Left ventricle myocardium superior (tissue), 1 donor: ENCODE measurements around the gene TREML4. TPM values are rescaled to one million over a fixed set of nuclear protein-coding genes. Genes with fewer than 3 reads are reported as not detected.

Experiments
- ATAC-seq: fragments of 200-7000 bp; cut with Tn5 transposase; one replicate; pipeline ENCODE4 v1.9.1; 2020; ENCODE audit warnings: mild to moderate bottlenecking, moderate library complexity
- DNase-seq: peaks from one replicate; pipeline ENCODE4 v3.0.0-alpha.2; 2020
- intact Hi-C: fragments of 100-400 bp; cut with micrococcal nuclease; formaldehyde crosslinking; loops from one replicate; pipeline ENCODE4 v1.11.0; 2022
- total RNA-seq: library from RNA; stranded (reverse); fragmentation: NEBNext Ultra II Directional; extraction: Animal tissue kit (Norgen Biotek cat#: 25700); gene quantifications from one replicate; pipeline ENCODE4 v1.2.1, GENCODE V29; 2021
- donor health status: DM: no; HTN: yes; CAD: no; lungs with severe emphysema.

The TREML4 gene
- total RNA-seq, 1 donor from 2014 or later = not detected

- DNase-seq (no peak), ATAC-seq (peak; percentile 12)
- intact Hi-C loops = no loop called here
These were observed 27.0 kb upstream of the TREML4 start, which contains the start of gene TREML2 for GRCh38 chr6:41200901-41201763. Gene TREML2 (minus strand): TSS chr6:41201149. CDS start chr6:41201008, 141 bp downstream.

GRCh38 chr6:41201764-41202173 is 26.4 kb upstream of the TREML4 start:
- no peak for ATAC-seq
- no peak for DNase-seq
- intact Hi-C loops = no loop called here

- DNase-seq (no peak), ATAC-seq (no peak)
- intact Hi-C loops = no loop called here
These were observed 24.0 kb upstream of the TREML4 start for GRCh38 chr6:41204156-41204555.

- intact Hi-C loops = no loop called here
- ATAC-seq = no peak
- no peak for DNase-seq
These were observed 19.6 kb upstream of the TREML4 start for GRCh38 chr6:41208439-41209106.

- no peak for DNase-seq
- intact Hi-C loops = no loop called here
- ATAC-seq = no peak
These were observed 18.4 kb upstream of the TREML4 start for GRCh38 chr6:41209547-41210320.

- ATAC-seq = no peak
- intact Hi-C loops = no loop called here
- no peak for DNase-seq
These were observed 13.4 kb upstream of the TREML4 start for GRCh38 chr6:41214559-41215238.

- no peak for DNase-seq
- intact Hi-C loops = no loop called here
- ATAC-seq = no peak
These were observed 12.4 kb upstream of the TREML4 start for GRCh38 chr6:41215777-41216176.

- DNase-seq = no peak
- ATAC-seq = no peak
- intact Hi-C loops = no loop called here
These were observed 11.5 kb upstream of the TREML4 start for GRCh38 chr6:41216616-41217015.

- intact Hi-C loops = no loop called here
- no peak for ATAC-seq
- DNase-seq = no peak
These were observed 6.1 kb upstream of the TREML4 start for GRCh38 chr6:41222045-41222444.

GRCh38 chr6:41222513-41222912 is 5.6 kb upstream of the TREML4 start:
- DNase-seq (no peak), ATAC-seq (no peak)
- intact Hi-C loops = no loop called here

- ATAC-seq = no peak
- intact Hi-C loops = no loop called here
- DNase-seq = no peak
These were observed 3.3 kb upstream of the TREML4 start for GRCh38 chr6:41224800-41225199.

GRCh38 chr6:41226752-41227151 is 1.4 kb upstream of the TREML4 start:
- DNase-seq (no peak), ATAC-seq (no peak)
- intact Hi-C loops = no loop called here

- ATAC-seq (no peak), DNase-seq (no peak)
- intact Hi-C loops = no loop called here
These were observed 467 bp downstream of the TREML4 start for GRCh38 chr6:41228616-41229015.

GRCh38 chr6:41229721-41230120 is 1.6 kb downstream of the TREML4 start:
- intact Hi-C loops = no loop called here
- ATAC-seq (no peak), DNase-seq (no peak)

GRCh38 chr6:41231246-41231645 is 3.1 kb downstream of the TREML4 start:
- DNase-seq = no peak
- ATAC-seq = no peak
- intact Hi-C loops = no loop called here

GRCh38 chr6:41232667-41233066 is 4.5 kb downstream of the TREML4 start:
- intact Hi-C loops = no loop called here
- ATAC-seq (no peak), DNase-seq (no peak)

GRCh38 chr6:41236276-41236675 is 8.1 kb downstream of the TREML4 start:
- no peak for ATAC-seq
- no peak for DNase-seq
- intact Hi-C loops = no loop called here

GRCh38 chr6:41237128-41237527 is 9.0 kb downstream of the TREML4 start:
- ATAC-seq = no peak
- no peak for DNase-seq
- intact Hi-C loops = no loop called here

- intact Hi-C loops = no loop called here
- ATAC-seq (no peak), DNase-seq (no peak)
These were observed 11.5 kb downstream of the TREML4 start for GRCh38 chr6:41239467-41240159.
